ENCODE data around the gene PRPSAP1. TPM values are rescaled to one million over a fixed set of nuclear protein-coding genes. Genes with fewer than 3 reads are reported as not detected.

Gene PRPSAP1
- total and polyA plus RNA-seq, 2 of the 8 experiments (the other 6 are each of a cell fraction or from before 2014, with no cell fraction given): 32.0 to 54.2 TPM

DNA sequence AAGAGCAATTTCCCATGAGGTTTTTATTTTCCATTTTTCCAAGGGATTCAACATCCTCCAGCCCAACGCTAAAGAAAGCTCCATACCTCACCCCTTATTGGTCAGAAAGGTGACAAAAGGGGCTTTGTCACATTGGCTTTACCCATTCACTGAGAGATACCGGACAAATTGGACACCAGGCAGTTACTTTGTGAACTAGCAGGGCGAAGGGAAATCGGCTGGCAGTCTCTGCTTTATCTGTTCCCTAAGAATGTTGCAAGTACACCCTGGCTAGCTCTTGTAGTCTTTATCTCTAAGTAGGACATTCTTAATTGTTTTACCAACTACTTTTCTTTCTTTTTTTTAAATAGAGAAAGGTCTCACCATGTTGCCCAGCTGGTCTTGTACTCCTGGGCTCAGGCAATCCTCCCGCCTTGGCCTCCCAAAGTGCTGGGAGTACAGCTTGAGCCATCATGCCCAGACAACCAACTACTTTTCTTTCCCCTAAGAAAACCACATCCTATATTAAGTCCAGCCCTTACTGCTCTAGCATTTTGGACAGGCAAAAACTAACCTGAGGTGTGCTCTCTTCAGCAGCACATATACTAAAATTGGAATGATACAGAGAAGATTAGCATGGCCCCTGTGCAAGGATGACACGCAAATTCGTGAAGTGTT is 16.8 kb downstream of the PRPSAP1 start:
- Histone ChIP-seq H3K36me3 (ENCODE audit: control insufficient read depth in 2 of 4, insufficient read depth in 4 of 4, low read length in 3 of 4) (peaks cover 0 to 6% (median under 1%) of the 10 kb centered on the region in 4 experiments; a peak in 2 of 8 replicates), H2AK5ac (ENCODE audit: low read depth, low read length) (no peak overlapping the region), H3K79me2 (ENCODE audit: control insufficient read depth in 1 of 2, insufficient read depth in 2 of 2, low read length in 2 of 2) (no peaks in the 10 kb centered on the region; a peak in 1 of 4 replicates), H2BK15ac (ENCODE audit: low read length) (no peak overlapping the region), H3K56ac (replicated peaks; ENCODE audit: insufficient read length, low read depth, low read length) (no peak overlapping the region), H3K4me1 (replicated peaks in 1 of 4; ENCODE audit: control insufficient read depth in 3 of 4, insufficient read depth in 4 of 4, low read length in 3 of 4) (no peaks in the 10 kb centered on the region), H4K91ac (replicated peaks; ENCODE audit: insufficient read length, low read length) (no peak overlapping the region), H3K4me2 (ENCODE audit: insufficient read depth in 1 of 2, low read depth in 2 of 2, low read length in 2 of 2) (no peak overlapping the region), H2BK20ac (ENCODE audit: low read length) (no peak overlapping the region), H3K27me3 (replicated peaks in 1 of 4; ENCODE audit: control insufficient read depth in 3 of 4, extremely low read depth in 1 of 4, insufficient read depth in 3 of 4, low read length in 3 of 4) (no peaks in the 10 kb centered on the region), H3K23me2 (ENCODE audit: low read depth, low read length) (no peaks in the 10 kb centered on the region), H3K4ac (replicated peaks; ENCODE audit: insufficient read length, low read depth, low read length) (no peak overlapping the region), H2AFZ (ENCODE audit: low read length) (no peak overlapping the region), H3K27ac (ENCODE audit: low read depth, low read length) (no peak overlapping the region), H4K20me1 (replicated peaks in 1 of 2; ENCODE audit: control insufficient read depth in 1 of 2, insufficient read depth in 2 of 2, low read length in 2 of 2) (peaks cover 0 to 5% of the 10 kb centered on the region in 2 experiments), H3K9ac (replicated peaks in 1 of 4; ENCODE audit: extremely low read depth in 1 of 4, low read depth in 3 of 4, low read length in 3 of 4) (no peak overlapping the region), H3K23ac (ENCODE audit: insufficient read length) (no peak overlapping the region), H4K5ac (ENCODE audit: insufficient read length, low read depth, low read length) (no peak overlapping the region), H3K18ac (ENCODE audit: extremely low read depth, low read length) (no peak overlapping the region), H2BK5ac (ENCODE audit: low read depth, low read length) (no peak overlapping the region), H3K4me3 (ENCODE audit: extremely low read depth in 1 of 4, insufficient read depth in 2 of 4, low read depth in 3 of 4, low read length in 4 of 4) (no peak overlapping the region), H3K79me1 (ENCODE audit: low read depth, low read length) (peaks cover 4% of the 10 kb centered on the region; the same call in 1 of the 2 replicates), H4K8ac (ENCODE audit: extremely low read depth, insufficient read depth, low read length) (no peak overlapping the region; the same call in 1 of the 2 replicates), H3K14ac (ENCODE audit: insufficient read length) (no peak overlapping the region), H2BK12ac (ENCODE audit: low read depth, low read length) (no peak overlapping the region), H2BK120ac (replicated peaks; ENCODE audit: low read depth, low read length) (no peak overlapping the region), H3K9me3 (ENCODE audit: insufficient read depth in 2 of 2, low read depth in 1 of 2, low read length in 1 of 2) (no peaks in the 10 kb centered on the region)
- DNase-seq (ENCODE audit: low read depth in 1 of 2, low spot score in 2 of 2) (no peak), FAIRE-seq (no peak)
- CTCF ChIA-PET (ENCODE audit: partially characterized antibody): interaction anchor here (0.9 to 3.3 kb wide), 4 partner anchors 28 to 71 kb away, joined by 3 to 10 read pairs (median 3); no protein-coding TSS in a partner anchor
- TF ChIP-seq CEBPB (IDR thresholded peaks at IDR 0.05; ENCODE audit: low read depth, low read length) (no peak), CHD1 (IDR thresholded peaks at IDR 0.05; ENCODE audit: low read depth, low read length) (no peak), SIN3A (conservative IDR thresholded peaks at IDR 0.05 in 1 of 2, IDR thresholded peaks at IDR 0.05 in 1 of 2; ENCODE audit: low read depth in 1 of 2, low read length in 2 of 2) (no peak), FOSL1 (IDR thresholded peaks at IDR 0.05; ENCODE audit: insufficient read depth, low read depth, low read length) (no peak), SUZ12 (IDR thresholded peaks at IDR 0.05; ENCODE audit: low read length) (no peak), CREB1 (IDR thresholded peaks at IDR 0.05) (no peak), POLR2AphosphoS5 (IDR thresholded peaks at IDR 0.05; ENCODE audit: low read depth, low read length) (no peak)
- WGBS, 2 experiments (ENCODE audit: extremely low coverage in 1 of 2, insufficient coverage in 1 of 2, insufficient read length in 1 of 2, insufficient replicate concordance in 2 of 2, low coverage in 1 of 2, low lambda C conversion rate in 2 of 2, missing lambda C conversion rate in 1 of 2): 80% methylated on average over 7 of the region's 7 CpGs; no CpG with 5 or more reads in 1 of the 2 experiments
- POLR2A ChIA-PET (ENCODE audit: partially characterized antibody): interaction anchor here (1.4 kb wide), 1 partner anchor 15 kb away, joined by 4 read pairs; no protein-coding TSS in a partner anchor
